ENCODE results near the gene SLC8A1. TPM values are rescaled to one million over a fixed set of nuclear protein-coding genes. Genes with fewer than 3 reads are reported as not detected.

Gene SLC8A1
- total RNA-seq, 1 experiment from 2014 or later: 0.43 TPM

- H3K4me1 ChIP-seq: no peaks in the 10 kb centered on the region
- no peak for DNase-seq
- H3K27me3 Mint-ChIP-seq (ENCODE audit: insufficient read depth, unreplicated experiment): peaks cover 7% of the 10 kb centered on the region
- H3K4me3 ChIP-seq (ENCODE audit: low read depth, low read length): no peak overlapping the region
- H3K4me1 Mint-ChIP-seq (ENCODE audit: low read depth, unreplicated experiment): no peaks in the 10 kb centered on the region
- intact Hi-C loops (cut with micrococcal nuclease; ENCODE audit: unreplicated experiment): no loop called here
- no peak for TF ChIP-seq CTCF (IDR thresholded peaks at IDR 0.05; ENCODE audit: insufficient read depth in 1 of 2, low read depth in 1 of 2, low read length in 1 of 2, severe bottlenecking in 1 of 2, unreplicated experiment in 1 of 2)
- H3K27ac Mint-ChIP-seq (ENCODE audit: unreplicated experiment): no peak overlapping the region
- H3K9me3 Mint-ChIP-seq (ENCODE audit: unreplicated experiment): no peaks in the 10 kb centered on the region
- no peaks in the 10 kb centered on the region for H3K36me3 ChIP-seq (ENCODE audit: control insufficient read depth, insufficient read depth, low read length)
- ChIA-PET POLR2A (no interaction called here), CTCF (no interaction called here)
- no peak overlapping the region for H3K4me3 Mint-ChIP-seq (ENCODE audit: unreplicated experiment)
- H3K27me3 ChIP-seq (replicated peaks; ENCODE audit: control insufficient read depth, insufficient read depth, low read length): no peaks in the 10 kb centered on the region
- no peaks in the 10 kb centered on the region for H3K36me3 Mint-ChIP-seq (ENCODE audit: insufficient read depth, unreplicated experiment)
- BruUV-seq (replicated peaks): no TSS peak
- H3K9me3 ChIP-seq: no peaks in the 10 kb centered on the region
Observed at GRCh38 chr2:40457837-40458236, 5.9 kb upstream of the SLC8A1 start.

GRCh38 chr2:40457366-40457765 is 5.5 kb upstream of the SLC8A1 start:
- Mint-ChIP-seq H3K27ac (ENCODE audit: unreplicated experiment) (no peak overlapping the region), H3K4me3 (ENCODE audit: unreplicated experiment) (no peak overlapping the region), H3K4me1 (ENCODE audit: low read depth, unreplicated experiment) (no peaks in the 10 kb centered on the region), H3K36me3 (ENCODE audit: insufficient read depth, unreplicated experiment) (no peaks in the 10 kb centered on the region), H3K27me3 (ENCODE audit: insufficient read depth, unreplicated experiment) (peaks cover 9% of the 10 kb centered on the region), H3K9me3 (ENCODE audit: unreplicated experiment) (no peaks in the 10 kb centered on the region)
- BruUV-seq (replicated peaks): no TSS peak
- no peak for TF ChIP-seq CTCF (IDR thresholded peaks at IDR 0.05; ENCODE audit: insufficient read depth in 1 of 2, low read depth in 1 of 2, low read length in 1 of 2, severe bottlenecking in 1 of 2, unreplicated experiment in 1 of 2)
- CTCF ChIA-PET: no interaction called here
- H3K27me3 ChIP-seq (replicated peaks; ENCODE audit: control insufficient read depth, insufficient read depth, low read length): no peaks in the 10 kb centered on the region
- POLR2A ChIA-PET: no interaction called here
- no peaks in the 10 kb centered on the region for H3K9me3 ChIP-seq
- intact Hi-C loops (cut with micrococcal nuclease; ENCODE audit: unreplicated experiment): no loop called here
- H3K4me1 ChIP-seq: no peaks in the 10 kb centered on the region
- DNase-seq: no peak
- H3K36me3 ChIP-seq (ENCODE audit: control insufficient read depth, insufficient read depth, low read length): no peaks in the 10 kb centered on the region
- H3K4me3 ChIP-seq (ENCODE audit: low read depth, low read length): no peak overlapping the region

- DNase-seq: no peak
- no peaks in the 10 kb centered on the region for H3K9me3 Mint-ChIP-seq (ENCODE audit: unreplicated experiment)
- no TSS peak for BruUV-seq (replicated peaks)
- POLR2A ChIA-PET: no interaction called here
- no peak overlapping the region for H3K4me3 Mint-ChIP-seq (ENCODE audit: unreplicated experiment)
- H3K36me3 ChIP-seq (ENCODE audit: control insufficient read depth, insufficient read depth, low read length): no peaks in the 10 kb centered on the region
- no peak overlapping the region for H3K27ac Mint-ChIP-seq (ENCODE audit: unreplicated experiment)
- CTCF ChIA-PET: no interaction called here
- H3K9me3 ChIP-seq: no peaks in the 10 kb centered on the region
- H3K36me3 Mint-ChIP-seq (ENCODE audit: insufficient read depth, unreplicated experiment): no peaks in the 10 kb centered on the region
- H3K27me3 ChIP-seq (replicated peaks; ENCODE audit: control insufficient read depth, insufficient read depth, low read length): no peaks in the 10 kb centered on the region
- intact Hi-C loops (cut with micrococcal nuclease; ENCODE audit: unreplicated experiment): no loop called here
- H3K4me3 ChIP-seq (ENCODE audit: low read depth, low read length): no peak overlapping the region
- no peak for TF ChIP-seq CTCF (IDR thresholded peaks at IDR 0.05; ENCODE audit: insufficient read depth in 1 of 2, low read depth in 1 of 2, low read length in 1 of 2, severe bottlenecking in 1 of 2, unreplicated experiment in 1 of 2)
- H3K4me1 Mint-ChIP-seq (ENCODE audit: low read depth, unreplicated experiment): no peaks in the 10 kb centered on the region
- no peaks in the 10 kb centered on the region for H3K4me1 ChIP-seq
- H3K27me3 Mint-ChIP-seq (ENCODE audit: insufficient read depth, unreplicated experiment): peaks cover 10% of the 10 kb centered on the region
Observed at GRCh38 chr2:40456926-40457325, 5.0 kb upstream of the SLC8A1 start.

Measured in Caco-2 (cell line).